ENCODE data around the gene VGLL4.
A peak's percentile ranks its signal among the peaks of the same experiment; 100 is the strongest.

Gene VGLL4

GRCh38 chr3:11653298-11654055 lies 9.8 kb upstream of the VGLL4 start:
- no peak for DNase-seq (ENCODE audit: low read depth in 2 of 2)

- DNase-seq (ENCODE audit: low read depth in 2 of 2), result no peak
These were observed 8.2 kb upstream of the VGLL4 start for GRCh38 chr3:11651900-11652299.

GRCh38 chr3:11651477-11651876 lies 7.8 kb upstream of the VGLL4 start:
- no peak for DNase-seq (ENCODE audit: low read depth in 2 of 2)

- DNase-seq (ENCODE audit: low read depth in 2 of 2), result no peak
These were observed 6.7 kb upstream of the VGLL4 start for GRCh38 chr3:11650391-11650790.

- DNase-seq (ENCODE audit: low read depth in 2 of 2), result no peak
These were observed 5.0 kb upstream of the VGLL4 start for GRCh38 chr3:11648735-11649134.

GRCh38 chr3:11643201-11643603 lies 513 bp downstream of the VGLL4 start:
- no peak for DNase-seq (ENCODE audit: low read depth in 2 of 2)

GRCh38 chr3:11642431-11643191 lies 1.1 kb downstream of the VGLL4 start:
- peak; percentile 48 to 58 for DNase-seq (ENCODE audit: low read depth in 2 of 2)

- DNase-seq (ENCODE audit: low read depth in 2 of 2), result no peak
These were observed 1.9 kb downstream of the VGLL4 start for GRCh38 chr3:11641683-11642430.

GRCh38 chr3:11641316-11641682 lies 2.4 kb downstream of the VGLL4 start:
- no peak for DNase-seq (ENCODE audit: low read depth in 2 of 2)

- DNase-seq (ENCODE audit: low read depth in 2 of 2), result no peak
These were observed 3.6 kb downstream of the VGLL4 start for GRCh38 chr3:11640009-11640673.

- no peak for DNase-seq (ENCODE audit: low read depth in 2 of 2)
These were observed 5.0 kb downstream of the VGLL4 start for GRCh38 chr3:11638495-11639358.

- DNase-seq (ENCODE audit: low read depth in 2 of 2), result no peak
These were observed 5.7 kb downstream of the VGLL4 start for GRCh38 chr3:11637901-11638458.

GRCh38 chr3:11636394-11636770 lies 7.3 kb downstream of the VGLL4 start:
- DNase-seq (ENCODE audit: low read depth in 2 of 2), result no peak

GRCh38 chr3:11635680-11636393 lies 7.9 kb downstream of the VGLL4 start:
- no peak for DNase-seq (ENCODE audit: low read depth in 2 of 2)

GRCh38 chr3:11634974-11635612 lies 8.6 kb downstream of the VGLL4 start:
- no peak for DNase-seq (ENCODE audit: low read depth in 2 of 2)

GRCh38 chr3:11634081-11634635 lies 9.6 kb downstream of the VGLL4 start:
- no peak for DNase-seq (ENCODE audit: low read depth in 2 of 2)

GRCh38 chr3:11632966-11633365 lies 10.7 kb downstream of the VGLL4 start:
- DNase-seq (ENCODE audit: low read depth in 2 of 2), result no peak

GRCh38 chr3:11632564-11632963 lies 11.2 kb downstream of the VGLL4 start:
- DNase-seq (ENCODE audit: low read depth in 2 of 2), result no peak

- no peak for DNase-seq (ENCODE audit: low read depth in 2 of 2)
These were observed 11.9 kb downstream of the VGLL4 start for GRCh38 chr3:11631820-11632219.
